ENCODE measurements around the gene PLSCR4. TPM values are rescaled to one million over a fixed set of nuclear protein-coding genes. Genes with fewer than 3 reads are reported as not detected.

Gene PLSCR4
- total and polyA plus RNA-seq, 4 experiments from 2014 or later: not detected

DNA sequence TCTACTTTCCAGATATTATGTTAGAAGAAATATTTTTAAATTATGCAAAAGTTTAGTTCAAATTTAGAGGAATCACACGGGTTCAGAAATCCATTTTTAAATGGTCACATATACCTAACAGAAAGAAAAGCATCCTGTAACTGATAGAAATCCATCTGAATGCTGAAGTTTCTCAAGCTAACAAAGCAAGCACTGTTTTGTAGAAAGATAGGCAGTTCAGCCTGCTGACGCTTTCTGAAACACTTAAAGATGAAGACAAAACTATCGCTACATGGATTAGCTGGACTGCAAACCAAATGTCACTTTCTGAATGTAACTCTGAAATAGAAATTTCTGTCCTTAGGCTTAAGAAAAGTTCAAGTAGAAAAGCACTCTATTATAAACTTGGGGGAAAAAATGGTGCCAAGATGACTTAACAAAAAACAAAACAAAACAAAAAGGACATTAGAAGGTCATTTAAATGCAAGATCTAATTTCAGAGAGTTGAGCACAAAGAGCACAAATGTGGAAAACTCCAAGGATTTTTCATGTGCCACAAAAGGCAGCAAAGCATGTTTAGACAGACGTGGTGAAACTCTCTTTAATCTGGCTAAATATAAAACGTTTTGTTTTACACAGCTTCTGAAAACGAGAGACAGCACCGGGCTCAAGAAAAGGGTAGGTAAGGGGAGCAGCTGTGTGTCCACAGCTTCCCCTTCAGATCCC, 91.1 kb downstream of the PLSCR4 start:
- Histone ChIP-seq H3K9me3 (ENCODE audit: control insufficient read depth in 1 of 2, low read length in 2 of 2) (no peaks in the 10 kb centered on the region), H3K4me3 (ENCODE audit: low read length in 2 of 2) (no peak overlapping the region), H3K4me1 (ENCODE audit: insufficient read depth, low read length) (no peaks in the 10 kb centered on the region), H3K27ac (ENCODE audit: low read depth, low read length) (no peak overlapping the region), H3K36me3 (ENCODE audit: insufficient read depth, low read length) (no peaks in the 10 kb centered on the region), H3K27me3 (ENCODE audit: insufficient read depth, low read length) (peaks cover 4% of the 10 kb centered on the region)
- Mint-ChIP-seq H3K36me3 (no peaks in the 10 kb centered on the region), H3K4me3 (peak overlapping the region; percentile 29 to 77 (median 71)), H3K9me3 (peaks cover 0 to 4% (median 1%) of the 10 kb centered on the region in 8 donors), H3K4me1 (peaks cover 7 to 22% (median 10%) of the 10 kb centered on the region in 4 donors), H3K27me3 (peaks cover 27% of the 10 kb centered on the region in 2 donors), H3K27ac (peak overlapping the region in 1 of 7 donors; percentile 6)
- intact Hi-C loops (cut with micrococcal nuclease): no loop called here
- ChIA-PET POLR2A (ENCODE audit: partially characterized antibody) (no interaction called here), CTCF (ENCODE audit: partially characterized antibody) (interaction anchor here (2.0 kb wide), 1 partner anchor 30 kb away, joined by 4 read pairs; no protein-coding TSS in a partner anchor)
- DNase-seq: no peak

DNA sequence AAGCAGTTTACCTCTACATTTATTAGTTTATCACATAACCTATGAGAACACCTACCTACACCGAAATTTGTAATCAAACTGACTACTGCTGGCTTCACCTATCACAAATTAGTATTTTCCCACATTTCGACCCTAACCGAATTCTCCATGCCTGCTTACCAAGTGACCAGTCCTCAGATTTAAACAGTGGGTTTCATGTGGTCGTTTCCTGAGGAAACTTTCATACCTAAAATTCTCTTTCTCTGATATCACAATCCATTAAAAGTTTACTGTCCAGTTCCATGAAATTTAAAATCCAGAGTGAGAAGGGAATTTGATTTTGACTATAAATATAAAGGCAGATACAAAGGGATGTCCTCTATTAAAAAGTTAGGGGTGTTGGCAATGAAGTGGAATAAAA, 91.9 kb downstream of the PLSCR4 start:
- POLR2A ChIA-PET (ENCODE audit: partially characterized antibody): no interaction called here
- no peaks in the 10 kb centered on the region for H3K36me3 Mint-ChIP-seq
- H3K4me3 Mint-ChIP-seq: no peak overlapping the region
- H3K27me3 ChIP-seq (ENCODE audit: insufficient read depth, low read length): peaks cover 4% of the 10 kb centered on the region
- H3K4me3 ChIP-seq (ENCODE audit: low read length in 2 of 2): no peak overlapping the region
- no peaks in the 10 kb centered on the region for H3K4me1 ChIP-seq (ENCODE audit: insufficient read depth, low read length)
- no peak overlapping the region for H3K27ac Mint-ChIP-seq
- intact Hi-C loops (cut with micrococcal nuclease): no loop called here
- no peaks in the 10 kb centered on the region for H3K36me3 ChIP-seq (ENCODE audit: insufficient read depth, low read length)
- peaks cover 0 to 4% (median 1%) of the 10 kb centered on the region in 8 donors for H3K9me3 Mint-ChIP-seq
- DNase-seq: no peak
- peaks cover 27% of the 10 kb centered on the region in 2 donors for H3K27me3 Mint-ChIP-seq
- CTCF ChIA-PET (ENCODE audit: partially characterized antibody): interaction anchor here (2.0 kb wide), 1 partner anchor 30 kb away, joined by 4 read pairs; no protein-coding TSS in a partner anchor
- H3K4me1 Mint-ChIP-seq: peaks cover 7 to 22% (median 10%) of the 10 kb centered on the region in 4 donors
- H3K27ac ChIP-seq (ENCODE audit: low read depth, low read length): no peak overlapping the region
- no peaks in the 10 kb centered on the region for H3K9me3 ChIP-seq (ENCODE audit: control insufficient read depth in 1 of 2, low read length in 2 of 2)

DNA sequence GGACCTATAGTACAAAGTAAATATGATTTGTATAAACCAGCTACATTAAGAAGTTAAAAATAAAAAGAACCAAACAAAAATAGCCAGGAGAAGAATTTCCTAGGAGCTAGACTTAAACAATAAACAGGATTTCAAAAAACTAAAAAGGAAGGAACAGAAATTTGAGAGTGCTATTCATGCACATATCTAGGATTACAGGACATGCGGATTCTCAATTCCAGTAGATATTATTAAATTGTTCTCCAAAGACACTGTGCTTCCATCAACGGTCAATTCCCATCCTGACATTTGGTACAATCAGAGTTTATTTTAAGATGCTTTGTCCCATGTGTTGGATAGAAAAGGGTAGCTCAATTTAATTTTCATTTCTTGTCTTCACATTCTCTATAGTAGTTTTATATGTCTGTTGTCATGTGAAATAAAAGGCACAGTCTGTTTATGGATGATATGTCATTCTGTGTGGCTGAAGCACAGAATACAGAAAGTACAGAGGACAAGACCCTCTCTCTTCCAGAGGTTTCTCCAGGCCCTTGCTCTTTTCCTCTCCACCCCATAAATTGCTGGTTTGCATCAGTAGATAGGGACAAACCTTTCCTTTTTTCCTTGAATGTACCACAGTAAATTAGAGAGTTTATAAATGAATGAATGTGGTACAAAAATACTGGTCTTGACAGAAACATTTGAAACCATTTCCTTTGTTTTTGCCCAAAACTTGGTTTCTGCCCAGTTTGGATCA, 93.4 kb downstream of the PLSCR4 start:
- Mint-ChIP-seq H3K4me3 (no peak overlapping the region), H3K36me3 (no peaks in the 10 kb centered on the region), H3K27ac (no peak overlapping the region), H3K27me3 (peaks cover 20% of the 10 kb centered on the region in 2 donors), H3K9me3 (no peaks in the 10 kb centered on the region), H3K4me1 (peaks cover 7 to 22% (median 10%) of the 10 kb centered on the region in 4 donors)
- intact Hi-C loops (cut with micrococcal nuclease): no loop called here
- Histone ChIP-seq H3K27me3 (ENCODE audit: insufficient read depth, low read length) (peaks cover 2% of the 10 kb centered on the region), H3K9me3 (ENCODE audit: control insufficient read depth in 1 of 2, low read length in 2 of 2) (no peaks in the 10 kb centered on the region), H3K4me3 (ENCODE audit: low read length in 2 of 2) (no peak overlapping the region), H3K36me3 (ENCODE audit: insufficient read depth, low read length) (no peaks in the 10 kb centered on the region), H3K4me1 (ENCODE audit: insufficient read depth, low read length) (no peaks in the 10 kb centered on the region), H3K27ac (ENCODE audit: low read depth, low read length) (no peak overlapping the region)
- CTCF ChIA-PET (ENCODE audit: partially characterized antibody): no interaction called here
- POLR2A ChIA-PET (ENCODE audit: partially characterized antibody): no interaction called here
- no peak for DNase-seq

DNA sequence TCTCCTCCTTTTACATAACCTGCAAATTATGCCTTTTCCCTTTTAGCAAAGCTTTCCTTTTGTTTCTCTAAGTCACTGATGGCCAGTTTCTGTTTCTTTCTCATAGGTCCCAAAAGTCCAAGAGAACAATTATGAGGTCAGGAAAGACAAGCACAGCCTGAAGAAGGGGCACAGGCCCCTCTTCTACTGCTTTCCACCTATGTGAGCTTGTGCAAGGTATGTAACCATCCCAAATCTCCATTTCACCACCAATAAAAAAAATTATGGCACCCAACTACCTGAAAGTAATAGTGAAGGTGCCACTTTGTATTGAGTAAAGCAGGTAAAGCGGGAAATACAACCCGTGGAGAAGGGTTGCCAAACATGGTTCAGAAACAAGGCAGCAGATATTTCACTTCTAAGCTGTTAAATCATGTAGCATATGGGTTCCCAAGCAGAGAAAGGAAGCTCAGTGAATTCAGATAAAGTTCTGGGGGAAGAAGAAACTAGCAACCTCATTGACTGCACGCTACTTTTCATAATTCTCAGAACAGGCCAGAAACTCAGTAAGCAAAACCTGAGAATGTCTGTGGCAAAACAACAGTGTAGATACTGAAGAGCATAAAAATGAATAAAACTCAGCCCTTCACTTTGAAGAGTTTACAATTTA, 94.1 kb downstream of the PLSCR4 start:
- peaks cover 14 to 17% of the 10 kb centered on the region in 2 donors for H3K27me3 Mint-ChIP-seq
- Histone ChIP-seq H3K27me3 (ENCODE audit: insufficient read depth, low read length) (no peaks in the 10 kb centered on the region), H3K36me3 (ENCODE audit: insufficient read depth, low read length) (no peaks in the 10 kb centered on the region), H3K4me1 (ENCODE audit: insufficient read depth, low read length) (no peaks in the 10 kb centered on the region), H3K27ac (ENCODE audit: low read depth, low read length) (no peak overlapping the region), H3K9me3 (ENCODE audit: control insufficient read depth in 1 of 2, low read length in 2 of 2) (no peaks in the 10 kb centered on the region), H3K4me3 (ENCODE audit: low read length in 2 of 2) (no peak overlapping the region)
- peaks cover 7 to 16% (median 10%) of the 10 kb centered on the region in 4 donors for H3K4me1 Mint-ChIP-seq
- intact Hi-C loops (cut with micrococcal nuclease): no loop called here
- no peak overlapping the region for H3K27ac Mint-ChIP-seq
- no peaks in the 10 kb centered on the region for H3K9me3 Mint-ChIP-seq
- no peak overlapping the region for H3K4me3 Mint-ChIP-seq
- no peak for DNase-seq
- ChIA-PET POLR2A (ENCODE audit: partially characterized antibody) (no interaction called here), CTCF (ENCODE audit: partially characterized antibody) (interaction anchor here (1.2 kb wide), 1 partner anchor 9 kb away, joined by 4 read pairs; no protein-coding TSS in a partner anchor)
- H3K36me3 Mint-ChIP-seq: no peaks in the 10 kb centered on the region

DNA sequence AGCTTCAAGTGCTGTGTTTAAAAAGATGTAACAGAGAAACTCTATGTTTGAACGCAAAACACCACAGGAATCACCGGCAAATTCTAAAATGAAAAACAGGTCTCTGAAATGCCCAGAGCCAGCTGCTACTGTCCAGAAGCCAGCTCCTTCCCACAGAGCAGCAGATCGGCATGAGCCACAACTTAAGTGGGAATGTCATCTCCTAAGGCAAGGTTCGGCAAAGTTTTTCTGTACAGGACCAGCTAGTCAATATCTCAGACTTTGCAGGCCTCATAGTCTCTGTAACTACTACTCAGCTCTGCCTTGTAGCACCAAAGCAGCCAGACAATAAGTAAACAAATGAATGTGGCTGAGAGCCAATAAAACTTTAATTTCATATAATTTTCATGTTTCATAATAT, 94.8 kb downstream of the PLSCR4 start:
- H3K27ac Mint-ChIP-seq: no peak overlapping the region
- H3K27me3 ChIP-seq (ENCODE audit: insufficient read depth, low read length): no peaks in the 10 kb centered on the region
- H3K36me3 ChIP-seq (ENCODE audit: insufficient read depth, low read length): no peaks in the 10 kb centered on the region
- no peak overlapping the region for H3K27ac ChIP-seq (ENCODE audit: low read depth, low read length)
- no peak for DNase-seq
- H3K9me3 ChIP-seq (ENCODE audit: control insufficient read depth in 1 of 2, low read length in 2 of 2): no peaks in the 10 kb centered on the region
- H3K4me3 Mint-ChIP-seq: no peak overlapping the region
- ChIA-PET CTCF (ENCODE audit: partially characterized antibody) (interaction anchor here (1.2 kb wide), 1 partner anchor 10 kb away, joined by 4 read pairs; no protein-coding TSS in a partner anchor), POLR2A (ENCODE audit: partially characterized antibody) (no interaction called here)
- peaks cover 10 to 13% of the 10 kb centered on the region in 2 donors for H3K27me3 Mint-ChIP-seq
- peaks cover 4 to 10% (median 7%) of the 10 kb centered on the region in 4 donors for H3K4me1 Mint-ChIP-seq
- no peaks in the 10 kb centered on the region for H3K4me1 ChIP-seq (ENCODE audit: insufficient read depth, low read length)
- H3K9me3 Mint-ChIP-seq: peaks cover 0 to 2% (median 0%) of the 10 kb centered on the region in 8 donors
- intact Hi-C loops (cut with micrococcal nuclease): no loop called here
- no peak overlapping the region for H3K4me3 ChIP-seq (ENCODE audit: low read length in 2 of 2)
- H3K36me3 Mint-ChIP-seq: no peaks in the 10 kb centered on the region

DNA sequence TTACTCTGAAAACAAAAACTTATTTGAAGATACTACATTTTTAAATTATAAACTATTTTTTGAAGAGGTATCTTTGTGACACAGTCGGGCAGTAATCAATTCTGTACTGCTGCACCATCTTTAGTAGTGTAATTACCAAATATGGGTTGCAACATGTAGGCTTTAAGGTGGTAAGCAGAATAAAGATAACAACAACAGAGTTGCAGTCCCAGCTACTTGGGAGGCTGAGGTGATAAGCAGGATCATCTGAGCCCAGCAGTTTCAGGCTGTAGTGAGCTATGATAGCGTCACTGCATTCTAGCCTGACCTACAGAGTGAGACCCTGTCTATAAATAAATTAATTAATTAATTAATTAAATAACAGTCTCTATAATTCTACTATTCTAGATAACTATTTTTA, 95.9 kb downstream of the PLSCR4 start:
- no peak overlapping the region for H3K4me3 ChIP-seq (ENCODE audit: low read length in 2 of 2)
- DNase-seq: no peak
- no peaks in the 10 kb centered on the region for H3K4me1 ChIP-seq (ENCODE audit: insufficient read depth, low read length)
- no peak overlapping the region for H3K27ac ChIP-seq (ENCODE audit: low read depth, low read length)
- Mint-ChIP-seq H3K36me3 (no peaks in the 10 kb centered on the region), H3K9me3 (peaks cover 0 to 2% (median 0%) of the 10 kb centered on the region in 8 donors), H3K27me3 (peaks cover 6 to 9% of the 10 kb centered on the region in 2 donors), H3K27ac (no peak overlapping the region), H3K4me3 (no peak overlapping the region), H3K4me1 (peaks cover 2 to 5% (median 3%) of the 10 kb centered on the region in 4 donors)
- intact Hi-C loops (cut with micrococcal nuclease): no loop called here
- ChIA-PET POLR2A (ENCODE audit: partially characterized antibody) (no interaction called here), CTCF (ENCODE audit: partially characterized antibody) (no interaction called here)
- no peaks in the 10 kb centered on the region for H3K9me3 ChIP-seq (ENCODE audit: control insufficient read depth in 1 of 2, low read length in 2 of 2)
- no peaks in the 10 kb centered on the region for H3K27me3 ChIP-seq (ENCODE audit: insufficient read depth, low read length)
- no peaks in the 10 kb centered on the region for H3K36me3 ChIP-seq (ENCODE audit: insufficient read depth, low read length)

DNA sequence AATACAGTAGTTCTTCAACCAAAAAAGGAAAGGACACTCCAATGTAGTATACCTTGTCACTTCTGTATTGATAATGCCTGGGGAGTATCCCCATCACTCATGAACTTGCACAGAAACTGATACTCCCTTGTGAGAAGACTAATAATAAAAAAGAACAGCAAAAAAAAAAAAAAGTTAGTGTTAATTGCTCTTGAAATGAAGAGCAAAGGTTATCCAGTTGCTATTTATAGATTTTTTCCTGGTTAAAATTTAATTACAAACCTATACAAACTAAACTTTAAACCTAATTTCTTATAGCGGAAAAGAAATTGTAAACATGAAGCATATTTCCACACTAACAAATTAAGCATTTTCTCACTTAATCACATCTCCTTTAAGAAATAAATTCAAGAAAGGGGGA, 96.6 kb downstream of the PLSCR4 start:
- H3K4me1 Mint-ChIP-seq: no peaks in the 10 kb centered on the region
- no peak for DNase-seq
- no peaks in the 10 kb centered on the region for H3K9me3 ChIP-seq (ENCODE audit: control insufficient read depth in 1 of 2, low read length in 2 of 2)
- H3K27ac Mint-ChIP-seq: no peak overlapping the region
- no peaks in the 10 kb centered on the region for H3K4me1 ChIP-seq (ENCODE audit: insufficient read depth, low read length)
- no peak overlapping the region for H3K4me3 Mint-ChIP-seq
- H3K36me3 ChIP-seq (ENCODE audit: insufficient read depth, low read length): no peaks in the 10 kb centered on the region
- intact Hi-C loops (cut with micrococcal nuclease): no loop called here
- ChIA-PET POLR2A (ENCODE audit: partially characterized antibody) (no interaction called here), CTCF (ENCODE audit: partially characterized antibody) (no interaction called here)
- no peak overlapping the region for H3K4me3 ChIP-seq (ENCODE audit: low read length in 2 of 2)
- H3K9me3 Mint-ChIP-seq: peaks cover 0 to 4% (median 0%) of the 10 kb centered on the region in 8 donors
- peaks cover 3 to 4% of the 10 kb centered on the region in 2 donors for H3K27me3 Mint-ChIP-seq
- H3K27me3 ChIP-seq (ENCODE audit: insufficient read depth, low read length): no peaks in the 10 kb centered on the region
- H3K36me3 Mint-ChIP-seq: no peaks in the 10 kb centered on the region
- no peak overlapping the region for H3K27ac ChIP-seq (ENCODE audit: low read depth, low read length)
